Endothelial cell of umbilical vein (primary cell): ENCODE data around the gene MLX. TPM values are rescaled to one million over a fixed set of nuclear protein-coding genes. Genes with fewer than 3 reads are reported as not detected.

Experiments used
- BruUV-seq: library from RNA; stranded (reverse); fragments of 400-500 nt; replicated peaks from 2 replicates; lab custom pipeline; 2021; lab: Mats Ljungman, UMichigan
- CTCF ChIA-PET: fragments of 300-600, 350-600 bp; sonication (Branson Sonifier 250); formaldehyde crosslinking; loops from one replicate; lab custom pipeline; 2021; ENCODE audit warnings: antibody characterized with exemption, inconsistent platforms; lab: Charles Lee
- POLR2A ChIA-PET: fragments of 300-600, 350-600 bp; sonication (Branson Sonifier 250); formaldehyde crosslinking; loops from one replicate; lab custom pipeline; 2021; ENCODE audit warnings: antibody characterized with exemption, inconsistent platforms; lab: Charles Lee
- DNase-seq: peaks from one replicate; pipeline ENCODE4 v3.0.0-alpha.2; 2011; ENCODE audit warnings: low read depth, low spot score
- FAIRE-seq: peaks from 2 replicates; lab custom pipeline; 2011; peaks lifted over from hg19 to GRCh38; lab: Jason Lieb, UNC
- H2AFZ ChIP-seq: 2 replicates; pipeline ENCODE4 v1.6.0; 2012; ENCODE audit warnings: low read depth, low read length, control low read depth, inconsistent platforms
- H3K27ac ChIP-seq: 2 replicates; pipeline ENCODE4 v1.5.1; 2011; ENCODE audit warnings: low read depth, mild to moderate bottlenecking, control low read depth, low read length, moderate library complexity; ENCODE audit not compliant: insufficient read depth
- H3K27me3 ChIP-seq, 2 experiments: 2 replicates each; pipeline versions ENCODE4 v1.6.0 to v1.6.1; 2011; ENCODE audit warnings: low read length in 2 of 2, mixed read lengths in 1 of 2; ENCODE audit not compliant: control insufficient read depth in 2 of 2, insufficient read depth in 2 of 2
- H3K36me3 ChIP-seq, 2 experiments: 2 replicates in 1 of 2; 3 replicates in 1 of 2; pipeline ENCODE4 v1.5.1; 2011; ENCODE audit warnings: low read length in 2 of 2, mild to moderate bottlenecking in 1 of 2, moderate library complexity in 1 of 2; ENCODE audit not compliant: control insufficient read depth in 2 of 2, insufficient read depth in 2 of 2; ENCODE audit errors: extremely low read depth in 1 of 2
- H3K4me1 ChIP-seq: 3 replicates; pipeline ENCODE4 v1.5.1; 2011; ENCODE audit warnings: mild to moderate bottlenecking, low read length; ENCODE audit not compliant: control insufficient read depth, insufficient read depth; ENCODE audit errors: extremely low read depth
- H3K4me2 ChIP-seq: 2 replicates; pipeline ENCODE4 v1.6.1; 2011; ENCODE audit warnings: low read length, control low read depth, mixed read lengths; ENCODE audit not compliant: insufficient read depth
- H3K4me3 ChIP-seq, 3 experiments: fragments of 200-600 bp in 1 of 3; sonication (generic), shearing (Covaris generic) in 1 of 3; replicated peaks in 1 of 3; 2 replicates each; pipeline ENCODE4 v1.5.1; 2011 to 2016; ENCODE audit warnings: control low read depth in 3 of 3, low read length in 3 of 3, mild to moderate bottlenecking in 2 of 3, inconsistent platforms in 1 of 3, low read depth in 1 of 3, moderate library complexity in 1 of 3; ENCODE audit not compliant: insufficient read depth in 1 of 3
- H3K79me2 ChIP-seq: 2 replicates; pipeline ENCODE4 v1.6.0; 2012; ENCODE audit warnings: low read length, inconsistent platforms; ENCODE audit not compliant: control insufficient read depth, insufficient read depth
- H3K9ac ChIP-seq: replicated peaks from 2 replicates; pipeline ENCODE3; 2011; ENCODE audit warnings: low read length, control low read depth; ENCODE audit not compliant: insufficient read depth; ENCODE audit errors: extremely low read depth
- H3K9me1 ChIP-seq: replicated peaks from 3 replicates; pipeline ENCODE4 v1.6.0; 2011; ENCODE audit warnings: mild to moderate bottlenecking, low read length; ENCODE audit not compliant: control insufficient read depth, insufficient read depth; ENCODE audit errors: extremely low read depth
- H3K9me3 ChIP-seq: replicated peaks from 2 replicates; pipeline ENCODE4 v1.5.1; 2012; ENCODE audit warnings: low read length, inconsistent platforms; ENCODE audit not compliant: control insufficient read depth, insufficient read depth
- H4K20me1 ChIP-seq: replicated peaks from 2 replicates; pipeline ENCODE3; 2011; ENCODE audit warnings: mild to moderate bottlenecking, low read length; ENCODE audit not compliant: control insufficient read depth, insufficient read depth; ENCODE audit errors: extremely low read depth
- EZH2 ChIP-seq: IDR thresholded peaks from 2 replicates; pipeline ENCODE4 v1.6.1; 2012; ENCODE audit warnings: borderline replicate concordance, low read depth, mild to moderate bottlenecking, moderate library complexity, low read length, inconsistent platforms; ENCODE audit not compliant: severe bottlenecking
- FOS ChIP-seq: IDR thresholded peaks from 2 replicates; pipeline ENCODE4 v1.6.1; 2011; ENCODE audit warnings: mild to moderate bottlenecking, low read length, moderate library complexity, borderline replicate concordance; ENCODE audit not compliant: insufficient read depth
- GATA2 ChIP-seq: IDR thresholded peaks from 2 replicates; pipeline ENCODE4 v1.7.0; 2011; ENCODE audit warnings: low read depth, mild to moderate bottlenecking, moderate library complexity, mixed read lengths, low read length; ENCODE audit not compliant: insufficient read length, insufficient read depth
- JUN ChIP-seq: IDR thresholded peaks from 2 replicates; pipeline ENCODE4 v1.6.1; 2011; ENCODE audit warnings: borderline replicate concordance, low read depth; ENCODE audit not compliant: insufficient read length, insufficient read depth
- MAX ChIP-seq: IDR thresholded peaks from 2 replicates; pipeline ENCODE4 v1.6.1; 2011; ENCODE audit not compliant: insufficient read depth, insufficient read length
- MYC ChIP-seq: IDR thresholded peaks from one replicate; pipeline ENCODE4 v1.6.1; 2011; ENCODE audit warnings: mild to moderate bottlenecking, low read depth, low read length
- POLR2A ChIP-seq: IDR thresholded peaks from 2 replicates; pipeline ENCODE4 v1.6.1; 2012; ENCODE audit warnings: low read depth, mild to moderate bottlenecking, control low read depth, low read length
- POLR2AphosphoS5 ChIP-seq: IDR thresholded peaks from 2 replicates; pipeline ENCODE4 v1.6.1; 2012; ENCODE audit warnings: low read depth, mild to moderate bottlenecking, control low read depth, low read length, moderate library complexity; ENCODE audit not compliant: insufficient read depth
- dilution Hi-C: fragments of 300-500 bp; cut with MboI; formaldehyde crosslinking; loops from one replicate; pipeline ENCODE4 v1.15.0; 2019; ENCODE audit warnings: low sequenced_read_pairs; ENCODE audit not compliant: extremely low pct_ligation_motif_present
- intact Hi-C: fragments of 100-400 bp; cut with micrococcal nuclease; formaldehyde crosslinking; loops from one replicate; pipeline ENCODE4 v1.10.0; 2022
- polyA plus RNA-seq, 4 experiments: library from polyadenylated mRNA; depleted of rRNA in 3 of 4; stranded (reverse) in 3 of 4; unstranded in 1 of 4; fragments of >200 nt; gene quantifications; 2 replicates each; pipeline versions ENCODE4 v1.2.1 to v1.2.3, GENCODE V29; 2011 to 2012; ENCODE audit warnings: missing spikeins in 1 of 4
- total RNA-seq: library from RNA; stranded (reverse); gene quantifications from 2 replicates; pipeline ENCODE4 v1.2.3, GENCODE V29; 2021
- TF ChIP-seq, protein P1 (sequence below), 2 donors: IDR thresholded peaks; 1 replicate in 1 of 2; 2 replicates in 1 of 2; pipeline ENCODE4 v1.5.1; 2011; ENCODE audit warnings: low read length in 2 of 2, mild to moderate bottlenecking in 2 of 2, moderate library complexity in 2 of 2, control low read depth in 1 of 2, inconsistent platforms in 1 of 2, low read depth in 1 of 2; ENCODE audit not compliant: insufficient read depth in 1 of 2; ENCODE audit errors: extremely low read depth in 1 of 2

The MLX gene
- total and polyA plus RNA-seq, 2 donors (not counting 3 experiments of a cell fraction or from before 2014, with no cell fraction given), result 40.3 to 42.7 TPM

GRCh38 chr17:42526031-42526444 lies 40.9 kb upstream of the MLX start:
- H3K4me3 ChIP-seq, result no peak overlapping the region
- FAIRE-seq (peak; percentile 97), DNase-seq (peak; percentile 66)
- H4K20me1 ChIP-seq, result no peaks in the 10 kb centered on the region
- CTCF ChIA-PET, result interaction anchor here (1.5 to 3.8 kb wide), 6 partner anchors 8 to 303 kb away, joined by 5 to 114 read pairs (median 34); partner anchors contain the start of gene CAVIN1
- H3K79me2 ChIP-seq, result no peaks in the 10 kb centered on the region
- no TSS peak for BruUV-seq
- peaks cover 29% of the 10 kb centered on the region for H3K4me1 ChIP-seq
- H3K9me1 ChIP-seq, result no peaks in the 10 kb centered on the region
- POLR2A ChIA-PET, result no interaction called here
- no peaks in the 10 kb centered on the region for H3K27me3 ChIP-seq
- intact Hi-C loops (loop anchor here (10.0 kb wide), 2 partner anchors 391 to 501 kb away; partner anchors contain the start of gene NKIRAS2), dilution Hi-C loops (no loop called here)
- no peaks in the 10 kb centered on the region for H3K36me3 ChIP-seq
- H3K27ac ChIP-seq, result peak overlapping the region; percentile 40
- peak overlapping the region; percentile 7 for H2AFZ ChIP-seq
- no peak overlapping the region for H3K4me2 ChIP-seq
- no peak overlapping the region for H3K9ac ChIP-seq
- no peaks in the 10 kb centered on the region for H3K9me3 ChIP-seq
- TF ChIP-seq FOS (no peak), MAX (no peak), POLR2AphosphoS5 (no peak), EZH2 (no peak), MYC (no peak), GATA2 (no peak), JUN (no peak), POLR2A (no peak)
- TF ChIP-seq, protein P1, sequence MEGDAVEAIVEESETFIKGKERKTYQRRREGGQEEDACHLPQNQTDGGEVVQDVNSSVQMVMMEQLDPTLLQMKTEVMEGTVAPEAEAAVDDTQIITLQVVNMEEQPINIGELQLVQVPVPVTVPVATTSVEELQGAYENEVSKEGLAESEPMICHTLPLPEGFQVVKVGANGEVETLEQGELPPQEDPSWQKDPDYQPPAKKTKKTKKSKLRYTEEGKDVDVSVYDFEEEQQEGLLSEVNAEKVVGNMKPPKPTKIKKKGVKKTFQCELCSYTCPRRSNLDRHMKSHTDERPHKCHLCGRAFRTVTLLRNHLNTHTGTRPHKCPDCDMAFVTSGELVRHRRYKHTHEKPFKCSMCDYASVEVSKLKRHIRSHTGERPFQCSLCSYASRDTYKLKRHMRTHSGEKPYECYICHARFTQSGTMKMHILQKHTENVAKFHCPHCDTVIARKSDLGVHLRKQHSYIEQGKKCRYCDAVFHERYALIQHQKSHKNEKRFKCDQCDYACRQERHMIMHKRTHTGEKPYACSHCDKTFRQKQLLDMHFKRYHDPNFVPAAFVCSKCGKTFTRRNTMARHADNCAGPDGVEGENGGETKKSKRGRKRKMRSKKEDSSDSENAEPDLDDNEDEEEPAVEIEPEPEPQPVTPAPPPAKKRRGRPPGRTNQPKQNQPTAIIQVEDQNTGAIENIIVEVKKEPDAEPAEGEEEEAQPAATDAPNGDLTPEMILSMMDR (IDR thresholded peaks at IDR 0.05; ENCODE audit: extremely low read depth in 1 of 2, insufficient read depth in 1 of 2, low read depth in 1 of 2, low read length in 2 of 2), result no peak
